ENCODE measurements around the gene RANBP6. TPM values are rescaled to one million over a fixed set of nuclear protein-coding genes. Genes with fewer than 3 reads are reported as not detected.

The RANBP6 gene
- total and polyA plus RNA-seq, 7 experiments from 2014 or later: 21.0 to 34.3 (median 23.4) TPM

GRCh38 chr9:6008169-6008979 is 7.0 kb downstream of the RANBP6 start:
- ATAC-seq (peak; percentile 84), DNase-seq (peak; percentile 79 to 98 (median 93))
- peak overlapping the region; percentile 97 for H3K27ac ChIP-seq (ENCODE audit: low read depth, low read length)
- no peaks in the 10 kb centered on the region for H3K27me3 ChIP-seq (ENCODE audit: control insufficient read depth in 2 of 2, insufficient read depth in 2 of 2, low read length in 2 of 2)
- H3K4me3 ChIP-seq (ENCODE audit: low read length): peak overlapping the region; percentile 75
- H3K4me1 ChIP-seq (ENCODE audit: control insufficient read depth in 2 of 2, insufficient read depth in 2 of 2, low read length in 2 of 2): peaks cover 20 to 36% of the 10 kb centered on the region in 2 donors
- peak overlapping the region; percentile 74 to 99 (median 94) for H3K4me3 Mint-ChIP-seq
- CTCF ChIA-PET: interaction anchor here (0.6 to 1.1 kb wide), 2 partner anchors 16 to 735 kb away, joined by 4 read pairs; no protein-coding TSS in a partner anchor
- POLR2A ChIA-PET: interaction anchor here (0.6 to 3.8 kb wide), 18 partner anchors 8 to 1215 kb away, joined by 3 to 37 read pairs (median 4); partner anchors contain the start of genes CD274, ERMP1, KDM4C and RANBP6
- peaks cover 0 to 29% (median 10%) of the 10 kb centered on the region in 11 donors for H3K9me3 Mint-ChIP-seq
- H3K36me3 Mint-ChIP-seq: peaks cover 21 to 42% (median 30%) of the 10 kb centered on the region in 5 donors
- peak overlapping the region; percentile 83 to 97 (median 91) for H3K27ac Mint-ChIP-seq
- peaks cover 0 to 13% (median 0%) of the 10 kb centered on the region in 3 experiments for H3K36me3 ChIP-seq (ENCODE audit: control insufficient read depth in 2 of 3, insufficient read depth in 3 of 3, low read length in 3 of 3)
- peaks cover 26 to 75% (median 65%) of the 10 kb centered on the region in 7 donors for H3K4me1 Mint-ChIP-seq
- H3K9me3 ChIP-seq (ENCODE audit: control insufficient read depth in 2 of 3, low read length in 3 of 3): peaks cover 0 to under 1% (median 0%) of the 10 kb centered on the region in 3 experiments
- intact Hi-C loops (cut with micrococcal nuclease): loop anchor here (1.0 to 5.0 kb wide), 19 partner anchors 36 to 1789 kb away; partner anchors contain the start of genes AK3 (in 2 of the 2), CD274 (in 2 of the 2), KDM4C (in 2 of the 2) and UHRF2 (in 2 of the 2)
- no peaks in the 10 kb centered on the region for H3K27me3 Mint-ChIP-seq

- no peaks in the 10 kb centered on the region for H3K27me3 ChIP-seq (ENCODE audit: control insufficient read depth in 2 of 2, insufficient read depth in 2 of 2, low read length in 2 of 2)
- DNase-seq: peak in 5 of 9 donors; percentile 71 to 86 (median 83)
- Mint-ChIP-seq H3K9me3 (peaks cover 0 to 22% (median 6%) of the 10 kb centered on the region in 11 donors), H3K4me3 (peak overlapping the region; percentile 95 to 99 (median 97)), H3K4me1 (peaks cover 21 to 75% (median 61%) of the 10 kb centered on the region in 7 donors), H3K27me3 (no peaks in the 10 kb centered on the region), H3K36me3 (peaks cover 15 to 38% (median 24%) of the 10 kb centered on the region in 5 donors), H3K27ac (peak overlapping the region in 7 of 9 donors; percentile 91 to 99 (median 96))
- H3K4me1 ChIP-seq (ENCODE audit: control insufficient read depth in 2 of 2, insufficient read depth in 2 of 2, low read length in 2 of 2): peaks cover 20 to 36% of the 10 kb centered on the region in 2 donors
- no peaks in the 10 kb centered on the region for H3K9me3 ChIP-seq (ENCODE audit: control insufficient read depth in 2 of 3, low read length in 3 of 3)
- peak overlapping the region; percentile 97 for H3K27ac ChIP-seq (ENCODE audit: low read depth, low read length)
- peak; percentile 67 for ATAC-seq
- peaks cover 0 to 9% (median 0%) of the 10 kb centered on the region in 3 experiments for H3K36me3 ChIP-seq (ENCODE audit: control insufficient read depth in 2 of 3, insufficient read depth in 3 of 3, low read length in 3 of 3)
- peak overlapping the region; percentile 75 for H3K4me3 ChIP-seq (ENCODE audit: low read length)
- POLR2A ChIA-PET: interaction anchor here (0.6 to 3.8 kb wide), 21 partner anchors 9 to 1607 kb away, joined by 3 to 37 read pairs (median 5); partner anchors contain the start of genes CD274, ERMP1, KDM4C and RANBP6
- CTCF ChIA-PET: interaction anchor here (1.1 kb wide), 1 partner anchor 16 kb away, joined by 4 read pairs; no protein-coding TSS in a partner anchor
- intact Hi-C loops (cut with micrococcal nuclease): loop anchor here (1.0 to 5.0 kb wide), 28 partner anchors 8 to 1790 kb away; partner anchors contain the start of genes AK3 (in 2 of the 2), CD274 (in 2 of the 2), CDC37L1 (in 2 of the 2) and KDM4C (in 2 of the 2)
Measured at GRCh38 chr9:6007770-6008168, 7.7 kb downstream of the RANBP6 start.

- intact Hi-C loops (cut with micrococcal nuclease): loop anchor here (1.0 to 5.0 kb wide), 22 partner anchors 8 to 1790 kb away; partner anchors contain the start of genes CD274 (in 2 of the 2), CDC37L1 (in 2 of the 2), PLGRKT (in 2 of the 2) and RANBP6 (in 2 of the 2)
- Mint-ChIP-seq H3K36me3 (peaks cover 12 to 33% (median 19%) of the 10 kb centered on the region in 5 donors), H3K4me1 (peaks cover 23 to 73% (median 60%) of the 10 kb centered on the region in 7 donors), H3K9me3 (peaks cover 0 to 17% (median 5%) of the 10 kb centered on the region in 11 donors), H3K27ac (peak overlapping the region; percentile 90 to 99 (median 94)), H3K27me3 (no peaks in the 10 kb centered on the region), H3K4me3 (peak overlapping the region; percentile 95 to 99 (median 97))
- ATAC-seq (peak; percentile 85), DNase-seq (peak; percentile 85 to 95 (median 94))
- Histone ChIP-seq H3K4me1 (ENCODE audit: control insufficient read depth in 2 of 2, insufficient read depth in 2 of 2, low read length in 2 of 2) (peaks cover 20 to 36% of the 10 kb centered on the region in 2 donors), H3K27ac (ENCODE audit: low read depth, low read length) (peak overlapping the region; percentile 97), H3K9me3 (ENCODE audit: control insufficient read depth in 2 of 3, low read length in 3 of 3) (no peaks in the 10 kb centered on the region), H3K27me3 (ENCODE audit: control insufficient read depth in 2 of 2, insufficient read depth in 2 of 2, low read length in 2 of 2) (no peaks in the 10 kb centered on the region), H3K36me3 (ENCODE audit: control insufficient read depth in 2 of 3, insufficient read depth in 3 of 3, low read length in 3 of 3) (peaks cover 0 to 9% (median 0%) of the 10 kb centered on the region in 3 experiments), H3K4me3 (ENCODE audit: low read length) (peak overlapping the region; percentile 75)
- CTCF ChIA-PET: interaction anchor here (0.9 kb wide), 1 partner anchor 174 kb away, joined by 3 read pairs; the partner anchor contains the start of gene ERMP1
- POLR2A ChIA-PET: interaction anchor here (0.6 to 3.8 kb wide), 11 partner anchors 9 to 1607 kb away, joined by 3 to 37 read pairs (median 5); partner anchors contain the start of genes ERMP1, KDM4C and RANBP6
Measured at GRCh38 chr9:6007058-6007769, 8.2 kb downstream of the RANBP6 start.

- peak overlapping the region; percentile 90 to 99 (median 94) for H3K27ac Mint-ChIP-seq
- peak overlapping the region; percentile 95 to 99 (median 97) for H3K4me3 Mint-ChIP-seq
- Histone ChIP-seq H3K27me3 (ENCODE audit: control insufficient read depth in 2 of 2, insufficient read depth in 2 of 2, low read length in 2 of 2) (no peaks in the 10 kb centered on the region), H3K4me3 (ENCODE audit: low read length) (peak overlapping the region; percentile 75), H3K9me3 (ENCODE audit: control insufficient read depth in 2 of 3, low read length in 3 of 3) (no peaks in the 10 kb centered on the region), H3K27ac (ENCODE audit: low read depth, low read length) (peak overlapping the region; percentile 97), H3K36me3 (ENCODE audit: control insufficient read depth in 2 of 3, insufficient read depth in 3 of 3, low read length in 3 of 3) (peaks cover 0 to 9% (median 0%) of the 10 kb centered on the region in 3 experiments), H3K4me1 (ENCODE audit: control insufficient read depth in 2 of 2, insufficient read depth in 2 of 2, low read length in 2 of 2) (peaks cover 20 to 36% of the 10 kb centered on the region in 2 donors)
- H3K27me3 Mint-ChIP-seq: no peaks in the 10 kb centered on the region
- DNase-seq (no peak), ATAC-seq (no peak)
- peaks cover 9 to 27% (median 15%) of the 10 kb centered on the region in 5 donors for H3K36me3 Mint-ChIP-seq
- peaks cover 27 to 73% (median 60%) of the 10 kb centered on the region in 7 donors for H3K4me1 Mint-ChIP-seq
- ChIA-PET POLR2A (interaction anchor here (0.6 to 3.8 kb wide), 7 partner anchors 9 to 751 kb away, joined by 3 to 37 read pairs (median 5); partner anchors contain the start of genes KDM4C and RANBP6), CTCF (interaction anchor here (0.9 kb wide), 1 partner anchor 174 kb away, joined by 3 read pairs; the partner anchor contains the start of gene ERMP1)
- H3K9me3 Mint-ChIP-seq: peaks cover 0 to 12% (median 1%) of the 10 kb centered on the region in 11 donors
- intact Hi-C loops (cut with micrococcal nuclease): loop anchor here (1.0 to 5.0 kb wide), 24 partner anchors 8 to 1791 kb away; partner anchors contain the start of genes CD274 (in 2 of the 2), CDC37L1 (in 2 of the 2), PLGRKT (in 2 of the 2) and RANBP6 (in 2 of the 2)
Measured at GRCh38 chr9:6006749-6007057, 8.7 kb downstream of the RANBP6 start.

GRCh38 chr9:6000955-6001354 is 14.5 kb downstream of the RANBP6 start:
- intact Hi-C loops (cut with micrococcal nuclease): no loop called here
- H3K9me3 ChIP-seq (ENCODE audit: control insufficient read depth in 2 of 3, low read length in 3 of 3): no peaks in the 10 kb centered on the region
- H3K27me3 ChIP-seq (ENCODE audit: control insufficient read depth in 2 of 2, insufficient read depth in 2 of 2, low read length in 2 of 2): no peaks in the 10 kb centered on the region
- no peak for ATAC-seq
- peak overlapping the region in 1 of 9 donors; percentile 17 for H3K27ac Mint-ChIP-seq
- peaks cover 15 to 25% of the 10 kb centered on the region in 2 donors for H3K4me1 ChIP-seq (ENCODE audit: control insufficient read depth in 2 of 2, insufficient read depth in 2 of 2, low read length in 2 of 2)
- peak overlapping the region in 7 of 10 donors; percentile 0 to 31 (median 15) for H3K4me3 Mint-ChIP-seq
- peaks cover 5 to 15% (median 12%) of the 10 kb centered on the region in 5 donors for H3K36me3 Mint-ChIP-seq
- no peaks in the 10 kb centered on the region for H3K27me3 Mint-ChIP-seq
- CTCF ChIA-PET: interaction anchor here (0.6 kb wide), 1 partner anchor 1013 kb away, joined by 3 read pairs; no protein-coding TSS in a partner anchor
- peaks cover 38 to 84% (median 68%) of the 10 kb centered on the region in 7 donors for H3K4me1 Mint-ChIP-seq
- H3K4me3 ChIP-seq (ENCODE audit: low read length): no peak overlapping the region
- H3K36me3 ChIP-seq (ENCODE audit: control insufficient read depth in 2 of 3, insufficient read depth in 3 of 3, low read length in 3 of 3): peaks cover 0 to 3% (median 0%) of the 10 kb centered on the region in 3 experiments
- H3K27ac ChIP-seq (ENCODE audit: low read depth, low read length): no peak overlapping the region
- no peaks in the 10 kb centered on the region for H3K9me3 Mint-ChIP-seq
- POLR2A ChIA-PET: interaction anchor here (0.6 to 1.2 kb wide), 2 partner anchors 14 to 327 kb away, joined by 3 to 4 read pairs; partner anchors contain the start of gene RANBP6
- no peak for DNase-seq

Measured in naive thymus-derived CD4-positive, alpha-beta T cell (primary cell).